Caco-2 (cell line): ENCODE results near the gene NSD1. TPM values are rescaled to one million over a fixed set of nuclear protein-coding genes. Genes with fewer than 3 reads are reported as not detected.

Experiments
- BruUV-seq: library from RNA; stranded (reverse); fragments of 400-500 nt; replicated peaks from 2 replicates; lab custom pipeline; 2021; lab: Mats Ljungman, UMichigan
- CTCF ChIA-PET: fragments of 300-600 bp; sonication (Branson Sonifier 250); formaldehyde crosslinking; loops from one replicate; lab custom pipeline; 2022; ENCODE audit warnings: antibody characterized with exemption; lab: Charles Lee
- POLR2A ChIA-PET: fragments of 300-600 bp; sonication (Branson Sonifier 250); formaldehyde crosslinking; loops from one replicate; lab custom pipeline; 2022; ENCODE audit warnings: antibody characterized with exemption; lab: Charles Lee
- DNase-seq, 2 experiments: peaks; one replicate each; pipeline versions ENCODE4 v3.0.0 to v3.0.0-alpha.2; 2020 to 2022
- H3K27me3 ChIP-seq: replicated peaks from 2 replicates; pipeline ENCODE4 v1.6.0; 2011; ENCODE audit warnings: low read length; ENCODE audit not compliant: control insufficient read depth, insufficient read depth
- H3K36me3 ChIP-seq: 2 replicates; pipeline ENCODE4 v1.5.1; 2011; ENCODE audit warnings: low read length; ENCODE audit not compliant: control insufficient read depth, insufficient read depth
- H3K4me1 ChIP-seq: fragments of 250-450 bp; sonication (Bioruptor Pico); 2 replicates; pipeline ENCODE4 v1.5.1; 2020; ENCODE audit warnings: mild to moderate bottlenecking
- H3K4me3 ChIP-seq: 2 replicates; pipeline ENCODE4 v1.5.1; 2011; ENCODE audit warnings: low read depth, mild to moderate bottlenecking, control low read depth, low read length
- H3K9me3 ChIP-seq: fragments of 250-450 bp; sonication (Bioruptor Pico); 2 replicates; pipeline ENCODE4 v1.5.1; 2020; ENCODE audit warnings: mild to moderate bottlenecking, moderate library complexity
- H3K27ac Mint-ChIP-seq: one replicate; pipeline ENCODE4 v1.8.0; 2022; ENCODE audit warnings: mixed read lengths; ENCODE audit not compliant: unreplicated experiment
- H3K27me3 Mint-ChIP-seq: one replicate; pipeline ENCODE4 v1.8.0; 2022; ENCODE audit warnings: mixed read lengths; ENCODE audit not compliant: insufficient read depth, unreplicated experiment
- H3K36me3 Mint-ChIP-seq: one replicate; pipeline ENCODE4 v1.8.0; 2022; ENCODE audit warnings: mild to moderate bottlenecking, mixed read lengths; ENCODE audit not compliant: insufficient read depth, unreplicated experiment
- H3K4me1 Mint-ChIP-seq: one replicate; pipeline ENCODE4 v1.8.0; 2022; ENCODE audit warnings: low read depth, mixed read lengths; ENCODE audit not compliant: unreplicated experiment
- H3K4me3 Mint-ChIP-seq: one replicate; pipeline ENCODE4 v1.8.0; 2022; ENCODE audit warnings: mild to moderate bottlenecking, moderate library complexity, mixed read lengths; ENCODE audit not compliant: unreplicated experiment
- H3K9me3 Mint-ChIP-seq: one replicate; pipeline ENCODE4 v1.8.0; 2022; ENCODE audit warnings: mixed read lengths; ENCODE audit not compliant: unreplicated experiment
- CTCF ChIP-seq, 2 experiments: fragments of 200-600 bp in 1 of 2; IDR thresholded peaks; 1 replicate in 1 of 2; 2 replicates in 1 of 2; pipeline versions ENCODE4 v1.5.1 to v1.8.0; 2011 to 2022; ENCODE audit warnings: antibody characterized with exemption in 1 of 2, control low read depth in 1 of 2, inconsistent platforms in 1 of 2, low read depth in 1 of 2, low read length in 1 of 2, mild to moderate bottlenecking in 1 of 2, moderate library complexity in 1 of 2; ENCODE audit not compliant: insufficient read depth in 1 of 2, severe bottlenecking in 1 of 2, unreplicated experiment in 1 of 2
- intact Hi-C: fragments of 100-400 bp; cut with micrococcal nuclease; formaldehyde crosslinking; loops from one replicate; pipeline ENCODE4 v1.10.0; 2022; ENCODE audit not compliant: unreplicated experiment
- total RNA-seq: library from RNA; stranded (reverse); gene quantifications from 2 replicates; pipeline ENCODE4 v1.2.3, GENCODE V29; 2022

Gene NSD1
- total RNA-seq, 1 experiment from 2014 or later = 67.4 TPM

- H3K27me3 Mint-ChIP-seq = no peaks in the 10 kb centered on the region
- H3K27ac Mint-ChIP-seq = no peak overlapping the region
- no TSS peak for BruUV-seq
- H3K4me1 Mint-ChIP-seq = peaks cover 12% of the 10 kb centered on the region
- H3K4me3 Mint-ChIP-seq = no peak overlapping the region
- intact Hi-C loops = no loop called here
- no peaks in the 10 kb centered on the region for H3K9me3 Mint-ChIP-seq
- no peak overlapping the region for H3K4me3 ChIP-seq
- H3K36me3 ChIP-seq = no peaks in the 10 kb centered on the region; the same call in 1 of the 2 replicates
- no peak for TF ChIP-seq CTCF (IDR thresholded peaks at IDR 0.05; ENCODE audit: insufficient read depth in 1 of 2, low read depth in 1 of 2, low read length in 1 of 2, severe bottlenecking in 1 of 2, unreplicated experiment in 1 of 2)
- H3K9me3 ChIP-seq = no peaks in the 10 kb centered on the region
- no peaks in the 10 kb centered on the region for H3K4me1 ChIP-seq
- H3K27me3 ChIP-seq = no peaks in the 10 kb centered on the region
- ChIA-PET CTCF (interaction anchor here (0.6 to 1.4 kb wide), 3 partner anchors 55 to 138 kb away, joined by 4 to 8 read pairs (median 5); partner anchors contain the start of gene GRK6), POLR2A (interaction anchor here (0.6 kb wide), 2 partner anchors 13 to 16 kb away, joined by 4 to 8 read pairs; partner anchors contain the start of gene RAB24)
- DNase-seq = no peak
- peaks cover 33% of the 10 kb centered on the region for H3K36me3 Mint-ChIP-seq
Measured at GRCh38 chr5:177316005-177316404, 182.4 kb downstream of the NSD1 start.

- H3K27ac Mint-ChIP-seq = peak overlapping the region; percentile 42
Measured at GRCh38 chr5:177317959-177318377, 184.4 kb downstream of the NSD1 start.

More at GRCh38 chr5:177317959-177318377, 184.4 kb downstream of the NSD1 start:
- no peaks in the 10 kb centered on the region; the same call in 1 of the 2 replicates for H3K36me3 ChIP-seq
- Mint-ChIP-seq H3K4me3 (no peak overlapping the region), H3K4me1 (peaks cover 10% of the 10 kb centered on the region), H3K36me3 (peaks cover 28% of the 10 kb centered on the region), H3K27me3 (no peaks in the 10 kb centered on the region), H3K9me3 (no peaks in the 10 kb centered on the region)
- intact Hi-C loops = loop anchor here (1.0 kb wide), 4 partner anchors 18 to 86 kb away; no protein-coding TSS in a partner anchor
- no peak overlapping the region for H3K4me3 ChIP-seq
- TF ChIP-seq CTCF (IDR thresholded peaks at IDR 0.05; ENCODE audit: insufficient read depth in 1 of 2, low read depth in 1 of 2, low read length in 1 of 2, severe bottlenecking in 1 of 2, unreplicated experiment in 1 of 2) = peak; percentile 92 to 93
- POLR2A ChIA-PET = interaction anchor here (0.6 kb wide), 1 partner anchor 34 kb away, joined by 3 read pairs; the partner anchor contains the start of gene LMAN2
- DNase-seq = peak; percentile 83 to 84
- CTCF ChIA-PET = interaction anchor here (0.7 to 1.7 kb wide), 3 partner anchors 8 to 52 kb away, joined by 4 to 15 read pairs (median 5); no protein-coding TSS in a partner anchor
- no peaks in the 10 kb centered on the region for H3K4me1 ChIP-seq
- no TSS peak for BruUV-seq
- no peaks in the 10 kb centered on the region for H3K27me3 ChIP-seq
- H3K9me3 ChIP-seq = no peaks in the 10 kb centered on the region
